ELR (cell line): Measurements from ENCODE around the gene SDC1.
A peak's percentile ranks its signal among the peaks of the same experiment; 100 is the strongest.
"Not testable (repeated sequence)": the region's sequence is repeated elsewhere in the genome, so short reads cannot be mapped to it uniquely, and the experiment has no call there.

ENCODE experiments used
- DNase-seq: peaks from one replicate; pipeline ENCODE4 v3.0.0-alpha.2; 2015; ENCODE audit warnings: low read depth

Gene SDC1

GRCh38 chr2:20196657-20197161 is 28.2 kb downstream of the SDC1 start:
- no peak for DNase-seq

DNA sequence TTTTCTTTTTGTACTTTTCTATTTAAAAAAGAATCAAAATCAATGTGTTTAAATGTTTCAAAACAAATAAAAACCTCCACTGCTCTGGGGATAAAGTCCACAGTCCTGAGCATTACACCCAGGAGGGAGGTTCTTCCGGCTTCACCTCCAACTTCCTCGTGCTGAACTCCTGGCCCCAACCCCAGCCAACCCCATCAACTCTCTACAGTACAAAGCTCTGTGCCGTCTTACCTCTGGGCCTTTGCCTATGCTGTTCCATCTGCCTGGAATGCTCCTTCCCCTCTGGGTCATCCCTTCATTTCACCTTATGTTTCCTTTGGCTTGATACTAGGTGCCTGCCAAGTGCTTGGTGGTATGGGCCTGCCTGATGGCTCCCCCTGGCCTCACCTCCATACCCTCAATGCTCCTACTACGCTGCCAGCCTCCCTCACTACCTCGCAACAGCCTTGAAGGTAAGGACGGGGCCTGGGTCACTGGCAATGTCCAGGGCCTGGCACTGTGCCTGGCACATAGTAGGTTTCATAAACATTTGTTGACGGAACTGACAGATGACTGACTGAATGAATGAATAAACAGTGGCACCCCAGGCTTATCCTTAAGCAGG is 28.8 kb downstream of the SDC1 start:
- no peak for DNase-seq

- no peak for DNase-seq
These were observed 29.4 kb downstream of the SDC1 start for GRCh38 chr2:20195431-20196033.

DNA sequence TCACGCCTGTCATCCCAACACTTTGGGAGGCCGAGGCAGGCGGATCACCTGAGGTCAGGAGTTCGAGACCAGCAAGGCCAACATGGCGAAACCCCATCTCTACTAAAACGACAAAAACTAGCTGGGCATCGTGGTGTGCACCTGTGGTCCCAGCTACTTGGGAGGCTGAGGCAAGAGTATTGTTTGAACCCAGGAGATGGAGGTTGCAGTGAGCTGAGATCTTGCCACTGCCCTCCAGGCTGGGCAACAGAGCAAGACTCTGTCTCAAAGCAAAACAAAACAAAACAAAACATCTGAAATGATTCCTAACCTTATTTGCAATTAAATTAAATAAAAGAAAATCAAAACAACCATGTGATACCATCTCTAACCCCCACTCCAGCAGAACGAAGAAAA is 29.9 kb downstream of the SDC1 start:
- DNase-seq: not testable (repeated sequence)

- no peak for DNase-seq
These were observed 30.6 kb downstream of the SDC1 start for GRCh38 chr2:20194097-20195015.

DNA sequence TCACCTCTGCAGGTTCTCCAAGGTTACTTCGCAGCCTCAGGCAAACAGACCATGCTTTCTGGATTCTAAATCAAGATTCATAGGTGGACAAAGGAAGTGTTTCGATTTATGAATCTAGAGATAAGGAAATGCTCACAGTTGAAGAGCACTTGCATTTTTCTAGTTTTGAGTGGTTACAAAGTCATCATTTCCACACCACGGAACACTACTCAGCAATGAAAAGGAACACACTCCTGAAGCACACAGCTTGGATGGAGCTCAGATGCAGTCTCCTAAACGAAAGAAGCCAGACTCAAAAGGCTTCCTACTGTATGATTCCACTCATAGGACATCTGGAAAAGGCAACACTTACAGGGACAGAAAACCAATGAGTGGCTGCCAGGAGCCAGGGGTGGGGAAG is 31.7 kb downstream of the SDC1 start:
- DNase-seq: no peak

- DNase-seq: no peak
These were observed 32.1 kb downstream of the SDC1 start for GRCh38 chr2:20192781-20193180.

GRCh38 chr2:20191714-20192569 is 33.0 kb downstream of the SDC1 start:
- DNase-seq: no peak

DNA sequence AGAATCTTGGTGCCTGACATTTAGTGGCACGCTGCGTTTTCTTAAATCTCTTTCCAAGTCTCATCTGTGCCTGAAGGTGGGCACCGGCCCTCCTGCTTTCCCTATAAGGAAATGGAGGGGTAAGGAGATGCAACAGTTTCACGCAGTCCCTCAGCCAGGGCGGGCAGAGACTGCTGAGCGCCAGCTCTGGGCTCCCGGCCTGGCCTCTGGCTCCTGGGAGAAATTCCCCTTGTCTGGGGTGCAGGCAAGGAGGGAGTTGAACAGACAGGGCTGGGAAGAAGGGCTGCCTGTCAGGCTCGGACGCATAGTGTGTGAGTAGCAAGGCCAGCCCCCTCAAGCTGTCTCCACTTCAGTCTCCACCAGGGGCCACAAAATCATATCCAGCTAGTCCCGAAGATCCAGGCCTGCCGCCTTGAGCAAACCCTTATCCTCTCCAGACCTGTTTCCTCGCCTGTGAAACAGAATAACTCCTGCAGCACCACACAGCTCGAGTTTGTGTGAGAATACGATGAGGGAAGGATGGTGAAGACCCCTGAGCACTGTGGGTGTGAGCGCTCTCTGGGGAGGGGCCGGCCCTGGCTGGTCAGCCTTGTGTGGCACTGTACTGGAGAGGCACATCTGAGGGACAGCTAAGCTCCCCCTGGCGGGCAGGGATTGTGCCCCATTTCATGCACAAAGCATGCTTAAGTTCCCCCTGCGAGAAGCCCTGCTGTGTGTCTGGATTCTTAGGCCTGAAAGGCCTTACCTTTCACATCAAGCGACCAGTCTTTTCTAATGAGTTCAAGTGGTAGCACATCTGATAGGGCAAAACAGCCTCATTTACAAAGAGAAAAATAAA is 33.8 kb downstream of the SDC1 start:
- peak; percentile 77 for DNase-seq

DNA sequence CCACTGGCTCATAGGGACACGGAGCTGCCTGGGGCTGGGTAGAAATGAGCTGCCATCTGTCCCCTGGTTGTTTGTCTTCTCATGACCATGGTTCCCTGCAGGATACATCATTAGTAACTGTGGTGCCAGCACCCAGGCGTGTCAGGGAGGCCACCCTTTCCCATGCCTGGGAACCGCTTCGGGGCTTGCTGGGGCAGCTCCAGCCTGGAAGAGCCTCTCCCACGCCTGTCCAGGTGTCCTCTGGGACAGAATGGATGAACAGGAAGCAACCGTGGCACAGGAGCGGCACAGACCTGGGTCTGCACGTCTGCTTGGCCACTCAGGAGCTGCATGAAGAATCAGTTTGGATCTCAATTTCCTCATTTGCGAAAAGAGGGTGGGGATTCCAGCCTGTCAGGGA is 34.8 kb downstream of the SDC1 start:
- DNase-seq: no peak

- no peak for DNase-seq
These were observed 35.5 kb downstream of the SDC1 start for GRCh38 chr2:20189299-20189931.

DNA sequence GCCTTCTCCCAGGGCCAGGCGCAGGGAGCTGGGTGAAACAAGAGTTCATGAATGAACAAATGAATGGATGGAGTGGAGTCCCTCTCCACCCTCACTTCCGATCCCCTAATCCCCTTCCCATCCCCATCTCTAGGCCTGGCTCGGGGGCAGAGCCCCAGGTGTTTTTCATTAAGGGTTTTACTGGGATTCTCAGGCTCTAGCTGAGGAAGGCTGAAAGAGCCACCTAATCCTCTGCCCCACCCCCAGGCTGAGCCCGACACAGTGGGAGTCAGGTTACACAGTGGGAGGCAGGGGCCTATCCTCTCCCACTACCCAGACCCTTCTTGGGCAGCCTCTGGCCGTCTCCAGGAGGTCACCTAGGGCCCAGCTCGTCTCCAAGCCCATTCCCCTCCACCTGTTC is 36.1 kb downstream of the SDC1 start:
- no peak for DNase-seq

- no peak for DNase-seq
These were observed 36.7 kb downstream of the SDC1 start for GRCh38 chr2:20188201-20188600.

DNA sequence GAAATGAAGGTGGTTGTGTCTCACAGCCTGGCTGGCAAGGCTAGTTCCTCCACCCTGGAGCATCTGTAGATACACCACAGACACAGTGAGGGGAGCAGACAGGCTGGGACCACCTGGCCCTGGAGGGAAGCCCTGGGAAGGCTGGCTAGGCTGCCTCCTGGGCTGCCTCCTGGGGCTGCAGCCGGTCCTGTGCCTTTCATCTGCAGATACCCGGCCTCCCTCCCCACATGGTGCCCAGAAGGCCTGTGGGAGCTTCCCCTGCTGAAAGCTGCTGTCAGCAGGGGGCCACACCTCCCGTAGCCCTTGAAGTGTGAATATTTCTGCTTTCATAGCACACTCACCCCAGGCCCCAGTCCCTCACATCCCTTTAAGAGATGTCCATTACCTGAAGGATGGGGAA is 37.6 kb downstream of the SDC1 start:
- DNase-seq: no peak

GRCh38 chr2:20186855-20187187 is 38.1 kb downstream of the SDC1 start:
- DNase-seq: no peak

- DNase-seq: peak; percentile 86
These were observed 38.7 kb downstream of the SDC1 start for GRCh38 chr2:20186078-20186854.

GRCh38 chr2:20185176-20186022 is 39.5 kb downstream of the SDC1 start:
- DNase-seq: peak; percentile 97

- DNase-seq: peak; percentile 90
These were observed 40.6 kb downstream of the SDC1 start for GRCh38 chr2:20184067-20184938.
